Cortex of kidney (tissue), 1 donor: ENCODE measurements around the gene STIM2.

Experiments used
- DNase-seq: peaks from one replicate; lab custom pipeline; 2025; lab: John Stamatoyannopoulos, UW

STIM2 gene

GRCh38 chr4:26900765-26901164 lies 40.1 kb downstream of the STIM2 start:
- no peak for DNase-seq

GRCh38 chr4:26905172-26905571 lies 44.5 kb downstream of the STIM2 start:
- DNase-seq, result no peak

- no peak for DNase-seq
Measured at GRCh38 chr4:26907731-26908599, 47.3 kb downstream of the STIM2 start.

GRCh38 chr4:26909369-26909768 lies 48.7 kb downstream of the STIM2 start:
- no peak for DNase-seq

- DNase-seq, result no peak
Measured at GRCh38 chr4:26911254-26911653, 50.6 kb downstream of the STIM2 start.

GRCh38 chr4:26912069-26912468 lies 51.4 kb downstream of the STIM2 start:
- no peak for DNase-seq

GRCh38 chr4:26912810-26913209 lies 52.2 kb downstream of the STIM2 start:
- no peak for DNase-seq

- no peak for DNase-seq
Measured at GRCh38 chr4:26916195-26916594, 55.6 kb downstream of the STIM2 start.

- DNase-seq, result no peak
Measured at GRCh38 chr4:26930964-26931363, 70.3 kb downstream of the STIM2 start.

GRCh38 chr4:26931451-26931850 lies 70.8 kb downstream of the STIM2 start:
- no peak for DNase-seq

- DNase-seq, result no peak
Measured at GRCh38 chr4:26931966-26932365, 71.3 kb downstream of the STIM2 start.

GRCh38 chr4:26935397-26935796 lies 74.8 kb downstream of the STIM2 start:
- no peak for DNase-seq

- DNase-seq, result no peak
Measured at GRCh38 chr4:26936284-26937065, 75.8 kb downstream of the STIM2 start.

GRCh38 chr4:26937139-26937538 lies 76.5 kb downstream of the STIM2 start:
- no peak for DNase-seq

GRCh38 chr4:26937567-26937966 lies 76.9 kb downstream of the STIM2 start:
- DNase-seq, result no peak

- DNase-seq, result no peak
Measured at GRCh38 chr4:26938516-26938915, 77.9 kb downstream of the STIM2 start.

GRCh38 chr4:26941951-26942350 lies 81.3 kb downstream of the STIM2 start:
- no peak for DNase-seq

GRCh38 chr4:26942871-26943270 lies 82.2 kb downstream of the STIM2 start:
- DNase-seq, result no peak

- DNase-seq, result no peak
Measured at GRCh38 chr4:26943391-26943790, 82.8 kb downstream of the STIM2 start.

GRCh38 chr4:26945794-26946193 lies 85.2 kb downstream of the STIM2 start:
- no peak for DNase-seq

- DNase-seq, result no peak
Measured at GRCh38 chr4:26947318-26947717, 86.7 kb downstream of the STIM2 start.

GRCh38 chr4:26950446-26950845 lies 89.8 kb downstream of the STIM2 start:
- no peak for DNase-seq

GRCh38 chr4:26952891-26953290 lies 92.2 kb downstream of the STIM2 start:
- no peak for DNase-seq
